HG03060 (cell line): ENCODE measurements around the gene STPG4.

ENCODE experiments used
- ATAC-seq: cut with Tn5 transposase; IDR thresholded peaks from one replicate; pipeline ENCODE4 v1.9.1; 2021; ENCODE audit warnings: low read depth, moderate number of reproducible peaks; ENCODE audit not compliant: unreplicated experiment

The STPG4 gene

DNA sequence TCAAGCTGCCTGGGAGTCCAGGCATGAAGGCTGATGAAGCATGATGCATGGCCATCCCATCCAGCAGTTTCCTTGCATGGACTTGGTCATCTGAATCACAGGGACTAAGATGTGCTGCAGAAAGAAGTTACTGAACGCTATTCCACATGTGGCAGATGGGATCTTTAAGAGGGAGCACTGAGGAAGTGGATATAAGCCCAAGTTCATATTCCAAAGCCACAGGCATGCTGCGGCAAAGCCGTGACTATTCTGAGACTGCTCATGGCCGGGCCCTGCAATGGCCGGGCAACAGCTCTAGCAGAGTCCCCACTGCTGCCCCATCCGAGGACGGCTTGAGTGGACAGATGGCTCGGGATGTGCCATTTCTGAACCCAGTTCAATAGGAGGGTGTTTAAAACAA, 61.5 kb downstream of the STPG4 start:
- no peak for ATAC-seq

DNA sequence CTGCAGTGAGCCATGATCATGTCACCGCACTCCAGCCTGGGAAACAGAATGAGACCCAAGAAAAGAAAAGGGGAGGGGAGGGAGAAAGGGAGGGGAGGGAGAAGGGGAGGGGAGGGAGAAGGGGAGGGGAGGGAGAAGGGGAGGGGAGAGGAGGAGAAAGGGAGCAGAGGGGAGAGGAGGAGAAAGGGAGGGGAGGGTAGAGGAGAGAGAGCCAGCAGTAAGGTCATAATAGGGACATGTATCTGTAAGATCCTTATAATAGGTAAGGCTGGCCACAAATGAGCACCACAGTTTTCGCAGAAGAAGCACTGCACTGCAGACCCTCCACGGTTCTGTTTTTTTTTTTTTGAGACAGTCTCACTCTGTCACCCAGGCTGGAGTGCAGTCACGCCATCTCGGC, 62.6 kb downstream of the STPG4 start:
- ATAC-seq = no peak

DNA sequence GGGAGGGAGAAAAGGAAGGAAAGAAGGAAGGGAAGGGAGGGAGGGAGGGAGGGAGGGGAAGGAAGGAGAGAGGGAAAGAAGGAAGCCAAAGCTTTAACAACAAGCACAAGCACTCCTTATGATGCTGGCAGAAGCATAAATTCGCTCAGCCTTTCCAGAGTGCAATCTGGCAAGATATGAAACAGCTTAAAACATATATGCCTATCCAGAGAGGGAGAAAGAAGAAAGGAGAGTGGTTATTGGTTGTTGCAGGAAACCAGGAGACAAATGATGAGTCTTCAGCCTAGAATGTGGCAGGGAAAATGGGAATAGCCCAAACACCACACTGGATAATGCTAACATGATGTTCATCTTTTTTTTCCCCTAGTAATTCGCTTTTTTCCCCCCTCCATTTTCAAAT, 64.0 kb downstream of the STPG4 start:
- ATAC-seq = no peak

DNA sequence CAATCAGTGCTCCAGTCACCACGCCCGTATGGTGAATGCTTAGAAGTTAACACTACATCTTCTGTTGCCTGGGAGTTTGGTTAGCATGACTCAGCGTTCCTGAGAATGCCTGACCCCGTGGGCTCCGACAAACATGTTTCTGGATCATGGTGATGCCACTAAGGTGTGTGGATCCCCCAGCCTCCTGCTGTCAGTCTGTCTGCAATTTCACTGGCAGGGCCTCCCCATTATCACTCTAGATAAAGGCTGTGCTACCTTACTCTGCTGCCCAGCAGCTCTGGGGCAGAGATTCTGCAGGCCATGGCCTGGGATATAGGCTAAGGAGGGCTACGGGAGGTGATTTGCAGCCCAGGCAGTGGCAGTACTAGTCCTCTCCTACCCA, 66.0 kb downstream of the STPG4 start:
- ATAC-seq = no peak

DNA sequence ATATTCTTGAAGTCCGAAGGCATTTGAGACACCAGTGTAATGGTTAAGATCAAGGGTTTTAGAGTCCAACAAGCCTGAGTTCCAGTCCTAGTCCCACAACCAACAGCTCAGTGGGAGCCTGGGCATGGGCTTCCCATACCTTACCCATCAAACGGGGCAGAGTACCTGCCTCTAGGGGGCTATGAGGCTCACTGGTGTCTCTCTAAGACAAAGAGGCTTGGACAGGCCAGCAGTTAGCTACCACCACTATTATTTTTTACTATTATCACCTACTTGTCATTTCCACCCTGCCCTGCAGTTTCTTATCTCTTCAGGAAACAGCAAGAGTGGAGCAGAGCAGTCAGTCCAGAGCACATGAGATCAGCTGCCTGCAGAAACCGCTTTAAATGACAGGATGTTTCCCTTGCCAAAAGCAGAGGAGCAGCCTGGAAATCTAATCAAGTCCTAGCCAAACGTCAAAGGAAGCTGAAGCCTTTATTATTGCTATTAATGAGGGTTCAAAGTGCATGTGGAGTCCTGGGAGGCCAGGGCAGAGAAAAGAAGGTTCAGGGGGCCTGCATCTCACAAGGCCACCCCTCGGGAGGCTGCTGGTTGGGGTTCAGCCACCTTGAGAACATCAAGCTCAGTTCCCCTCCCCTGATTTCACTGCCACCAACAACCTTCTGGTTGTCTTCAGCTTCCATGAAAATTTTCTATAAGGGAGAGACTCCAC, 66.6 kb downstream of the STPG4 start:
- ATAC-seq = no peak

DNA sequence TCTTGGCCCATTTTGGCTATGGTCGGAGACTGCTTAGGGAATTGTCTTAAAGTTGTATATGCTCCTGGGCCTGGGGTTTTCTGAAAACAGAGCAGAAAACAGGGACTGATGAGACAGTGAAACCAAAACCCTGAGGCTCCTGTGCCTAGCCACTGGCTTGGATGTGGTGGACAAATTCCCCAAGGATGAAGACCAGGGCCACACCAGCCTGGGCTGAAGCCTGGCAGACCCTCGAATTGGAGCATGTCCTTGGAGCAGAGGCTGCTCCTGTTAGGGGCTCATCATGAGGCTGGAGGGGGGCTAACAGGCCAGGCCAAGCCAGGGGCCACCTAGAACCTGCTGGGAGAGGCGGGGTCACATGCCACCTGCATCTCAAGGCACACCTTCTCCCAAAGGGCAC, 68.1 kb downstream of the STPG4 start:
- ATAC-seq = no peak

DNA sequence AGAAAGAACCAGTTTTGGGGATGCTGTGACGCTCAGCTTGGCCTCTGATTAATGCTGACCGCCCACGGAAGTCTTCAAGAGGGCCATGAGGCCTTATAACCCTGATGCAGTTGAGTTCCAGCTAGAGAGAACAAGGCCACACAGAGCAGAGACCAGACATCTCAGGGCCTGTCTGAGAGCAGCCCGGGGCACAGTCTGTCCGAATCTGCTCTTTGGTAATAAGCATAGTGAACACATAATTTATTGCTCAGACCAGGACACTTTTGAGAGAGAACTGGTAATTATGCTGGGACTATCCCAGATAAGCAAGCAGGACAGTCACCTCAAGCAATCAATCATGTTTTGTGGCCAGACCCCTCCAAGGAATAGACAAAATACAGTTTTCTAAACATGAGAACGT, 68.5 kb downstream of the STPG4 start:
- ATAC-seq = no peak

DNA sequence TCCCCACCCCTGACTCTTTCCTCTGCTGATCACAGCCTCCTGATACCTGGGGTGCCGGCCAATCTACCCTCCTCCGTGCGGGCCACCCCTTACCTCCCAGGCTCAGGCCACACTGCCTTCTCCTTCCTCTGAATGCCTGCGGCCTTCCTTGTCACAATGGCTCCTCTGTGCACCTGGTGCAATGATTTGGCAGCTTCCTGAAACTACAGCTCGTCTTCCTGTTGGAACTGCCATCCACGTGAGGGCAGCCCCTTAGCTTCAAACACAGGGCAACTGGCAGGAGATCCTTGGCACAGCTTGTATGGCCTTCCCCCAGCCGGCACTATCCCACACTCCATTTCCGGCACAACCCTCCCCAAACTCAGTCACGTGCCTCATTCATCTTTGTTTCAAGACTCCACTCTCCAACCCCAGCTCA, 69.0 kb downstream of the STPG4 start:
- no peak for ATAC-seq

DNA sequence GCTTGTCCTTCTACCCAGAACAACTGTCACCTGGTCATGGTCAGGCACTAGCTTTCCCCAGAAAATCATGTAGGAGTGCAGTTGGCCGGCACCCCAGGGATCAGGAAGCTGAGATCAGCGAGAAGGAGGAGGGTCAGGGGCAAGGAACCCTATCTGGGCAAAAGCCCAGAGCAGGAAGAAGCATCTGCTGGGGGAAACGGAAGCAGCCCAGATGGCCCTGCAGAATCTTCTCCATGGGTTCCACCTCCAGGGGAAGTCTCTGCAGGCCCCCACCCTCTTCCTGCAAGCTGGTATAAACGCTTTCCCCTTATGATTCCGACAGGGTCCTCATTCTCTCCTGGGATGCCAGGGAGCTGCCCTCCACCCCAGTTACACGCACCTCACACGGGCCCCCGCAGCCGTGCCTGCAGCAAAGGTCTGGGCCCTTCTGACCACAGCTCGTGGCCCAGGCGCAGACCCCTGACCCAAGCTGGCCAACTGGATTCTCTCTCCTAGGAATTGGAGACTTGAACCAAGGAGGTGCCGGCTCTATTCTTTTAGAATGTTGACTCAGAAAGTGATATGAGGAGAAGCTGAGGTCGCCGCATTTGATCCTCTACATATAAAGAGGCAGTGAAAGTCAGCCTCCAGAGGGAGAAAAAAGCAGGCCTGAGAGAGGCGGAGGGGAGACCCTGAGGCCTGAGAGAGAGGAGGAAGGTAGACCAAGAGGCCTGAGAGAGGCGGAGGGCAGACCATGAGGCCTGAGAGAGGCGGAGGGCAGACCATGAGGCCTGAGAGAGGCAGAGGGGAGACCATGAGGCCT, 71.0 kb downstream of the STPG4 start:
- ATAC-seq = no peak

DNA sequence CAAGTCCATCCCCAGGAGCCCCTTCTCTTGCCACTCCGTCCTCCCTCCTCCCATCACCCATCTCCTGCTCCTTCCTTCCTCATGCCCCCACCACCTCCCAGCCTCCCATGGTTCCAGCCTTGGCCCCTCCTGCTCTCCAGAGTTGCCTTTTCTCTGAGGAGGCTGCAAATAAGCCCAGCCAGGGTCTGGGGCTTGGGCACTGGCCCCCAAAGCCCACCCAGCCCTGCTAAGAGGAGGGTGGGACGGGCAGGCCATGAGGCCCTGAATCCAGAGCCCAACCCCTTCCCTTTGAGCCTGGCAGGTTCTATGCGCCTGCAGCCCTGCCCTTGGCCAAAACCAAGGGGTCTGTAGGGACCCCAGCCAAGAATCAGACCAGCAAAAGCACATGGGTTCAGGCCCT, 71.6 kb downstream of the STPG4 start:
- ATAC-seq = no peak

DNA sequence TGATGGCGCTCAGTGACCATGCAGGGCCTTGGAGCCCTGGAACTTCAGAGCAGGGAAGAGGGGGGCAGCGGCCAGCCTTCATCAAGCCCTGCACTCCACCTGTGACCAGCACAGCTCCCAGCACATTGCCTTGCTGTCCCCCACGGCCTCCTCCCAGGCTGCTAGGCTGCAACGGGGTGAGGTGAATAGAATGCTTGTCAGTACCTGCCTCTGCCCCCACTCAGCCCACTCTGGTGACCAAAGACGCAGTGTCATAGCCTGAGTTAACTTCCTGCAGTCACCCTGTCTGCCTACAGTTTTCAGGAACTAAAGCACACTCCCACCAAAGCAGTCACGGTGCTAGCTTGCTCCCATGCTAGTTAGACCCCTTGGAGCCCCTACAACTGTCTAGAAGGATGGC, 72.1 kb downstream of the STPG4 start:
- no peak for ATAC-seq

DNA sequence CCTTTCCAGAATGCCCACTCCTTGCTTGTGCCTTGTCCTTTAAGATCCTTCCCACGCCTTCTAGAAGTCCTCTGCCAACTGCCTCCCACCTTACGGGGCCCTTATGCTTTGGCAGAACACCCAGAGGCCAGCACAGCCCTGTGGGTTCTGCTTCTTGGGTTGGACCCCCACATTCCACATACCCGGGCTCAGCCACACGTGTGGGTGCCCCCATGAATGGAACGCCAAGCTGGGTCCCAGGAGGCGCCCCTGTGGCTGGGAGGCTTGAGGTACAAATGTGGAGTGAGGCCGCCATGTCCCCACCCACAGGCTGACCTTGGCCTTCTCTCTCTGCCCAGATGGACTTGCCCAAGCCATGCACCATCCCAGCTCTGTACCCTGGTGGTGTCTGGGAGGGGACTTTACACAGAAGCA, 74.2 kb downstream of the STPG4 start:
- ATAC-seq = no peak

DNA sequence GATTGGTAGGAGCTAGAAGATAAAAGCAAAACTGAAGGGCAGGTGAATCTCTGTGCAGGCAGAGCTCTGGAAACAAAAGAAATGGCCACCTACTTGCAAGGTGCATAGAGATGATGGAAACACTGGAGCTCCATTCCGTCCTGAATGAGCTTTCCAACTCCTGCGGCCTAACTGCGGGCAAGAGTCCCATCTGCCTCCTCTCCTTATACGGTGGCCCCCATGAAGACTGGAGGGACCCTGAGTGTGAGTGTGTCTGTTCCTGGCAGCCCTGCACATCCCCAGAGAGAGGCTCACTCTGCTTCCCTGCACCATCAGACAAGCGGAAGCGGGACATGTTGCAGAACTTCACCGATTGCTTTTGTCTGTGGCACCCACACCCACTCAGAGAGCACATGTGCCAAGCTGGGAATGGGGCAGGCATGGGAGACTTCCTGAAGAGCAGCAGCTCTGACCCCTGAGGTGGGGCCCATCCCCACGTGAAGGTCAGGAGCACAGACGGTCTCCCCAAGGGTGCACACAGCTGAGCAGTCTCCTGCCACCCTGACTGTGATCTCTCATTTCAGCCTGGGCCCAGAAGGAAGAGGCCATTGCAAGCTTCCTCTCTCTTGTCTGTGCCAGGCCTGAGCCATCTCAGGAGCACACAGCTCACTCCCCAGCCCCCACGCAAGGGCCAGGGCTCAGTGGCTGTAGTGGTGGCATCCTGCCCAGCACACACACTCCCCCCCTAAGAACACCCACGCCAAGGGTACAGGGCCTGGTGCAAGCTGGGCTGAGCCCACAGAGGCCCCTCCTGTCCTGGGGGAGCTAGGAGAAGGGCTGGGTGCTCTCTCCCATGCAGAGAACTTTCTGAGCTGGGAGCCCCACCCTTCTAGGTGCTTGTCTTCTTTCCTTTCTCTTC, 75.3 kb downstream of the STPG4 start:
- no peak for ATAC-seq

DNA sequence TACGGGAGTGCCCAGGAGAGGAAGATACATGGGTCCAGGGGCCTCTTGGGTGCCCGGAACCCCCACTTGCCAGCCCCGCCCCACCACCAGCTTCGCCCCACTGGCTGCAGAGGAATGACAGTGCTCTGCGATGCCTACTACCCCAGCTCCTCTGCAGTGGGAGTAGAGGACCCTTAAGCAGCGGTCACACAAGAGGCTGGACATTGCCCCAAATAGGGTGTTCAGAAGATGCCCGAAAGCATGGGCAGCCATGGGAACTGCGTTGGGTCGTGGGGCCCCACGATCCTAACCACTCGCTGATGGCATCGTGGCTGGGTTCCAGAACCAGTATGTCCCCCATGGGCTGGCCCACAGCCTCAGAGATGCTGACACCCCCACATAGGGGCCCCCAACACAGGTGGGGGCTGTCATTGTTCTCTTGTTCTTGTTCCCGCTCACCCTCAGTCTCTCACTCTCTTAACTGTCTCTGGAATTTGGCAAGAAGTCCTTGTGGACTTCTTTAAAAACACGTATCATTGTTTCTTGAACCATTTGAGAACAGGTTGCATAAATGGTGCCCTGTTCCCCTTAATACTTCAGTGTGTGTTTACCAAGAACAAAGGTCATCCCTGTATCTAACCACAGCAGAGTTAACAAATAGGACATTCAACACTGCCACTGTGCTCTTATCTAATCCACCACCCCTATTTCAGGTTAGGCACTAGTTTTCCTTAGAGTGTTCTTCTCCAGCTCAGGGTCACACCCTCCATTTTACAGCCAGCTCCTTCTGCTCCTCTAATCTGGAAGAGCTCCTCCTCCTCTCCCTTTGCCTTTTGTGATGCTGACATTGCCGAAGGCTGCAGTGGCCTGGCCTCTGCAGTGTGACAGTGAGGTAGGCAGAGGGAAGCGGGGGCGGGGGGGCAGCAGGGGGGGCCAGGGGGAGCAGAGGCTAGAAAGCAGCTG, 76.3 kb downstream of the STPG4 start:
- ATAC-seq = no peak

DNA sequence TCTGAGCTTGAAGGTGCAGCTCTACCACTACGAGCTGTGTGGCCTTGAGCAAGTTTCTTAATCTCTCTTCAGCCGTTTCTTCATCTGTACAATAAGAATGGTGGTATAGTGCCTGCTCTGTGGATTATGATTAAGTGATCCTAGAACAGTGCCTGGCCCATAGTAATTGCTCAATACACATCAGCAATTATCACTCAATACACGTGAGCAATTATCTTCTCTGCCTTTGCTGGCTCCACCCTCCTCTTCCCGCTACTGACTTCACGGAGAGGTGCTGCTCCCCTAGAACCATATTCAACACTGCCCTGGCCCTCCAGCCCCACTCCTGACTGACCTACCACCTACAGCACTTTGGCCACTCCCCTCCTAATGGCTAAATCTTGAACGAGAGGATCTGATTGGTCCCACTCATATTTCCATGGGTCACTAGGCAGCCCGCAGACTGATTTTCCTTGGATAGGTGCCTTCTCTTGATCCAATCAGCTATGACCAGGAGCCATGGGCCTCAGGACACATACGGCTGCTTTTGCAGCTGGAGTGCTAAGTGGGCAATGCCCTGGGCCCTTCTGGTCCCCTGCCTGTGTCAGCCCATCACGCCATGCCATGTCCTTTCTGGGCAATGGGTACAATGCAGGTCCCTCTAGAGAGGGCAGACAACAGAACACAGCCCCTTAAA, 77.5 kb downstream of the STPG4 start:
- no peak for ATAC-seq

DNA sequence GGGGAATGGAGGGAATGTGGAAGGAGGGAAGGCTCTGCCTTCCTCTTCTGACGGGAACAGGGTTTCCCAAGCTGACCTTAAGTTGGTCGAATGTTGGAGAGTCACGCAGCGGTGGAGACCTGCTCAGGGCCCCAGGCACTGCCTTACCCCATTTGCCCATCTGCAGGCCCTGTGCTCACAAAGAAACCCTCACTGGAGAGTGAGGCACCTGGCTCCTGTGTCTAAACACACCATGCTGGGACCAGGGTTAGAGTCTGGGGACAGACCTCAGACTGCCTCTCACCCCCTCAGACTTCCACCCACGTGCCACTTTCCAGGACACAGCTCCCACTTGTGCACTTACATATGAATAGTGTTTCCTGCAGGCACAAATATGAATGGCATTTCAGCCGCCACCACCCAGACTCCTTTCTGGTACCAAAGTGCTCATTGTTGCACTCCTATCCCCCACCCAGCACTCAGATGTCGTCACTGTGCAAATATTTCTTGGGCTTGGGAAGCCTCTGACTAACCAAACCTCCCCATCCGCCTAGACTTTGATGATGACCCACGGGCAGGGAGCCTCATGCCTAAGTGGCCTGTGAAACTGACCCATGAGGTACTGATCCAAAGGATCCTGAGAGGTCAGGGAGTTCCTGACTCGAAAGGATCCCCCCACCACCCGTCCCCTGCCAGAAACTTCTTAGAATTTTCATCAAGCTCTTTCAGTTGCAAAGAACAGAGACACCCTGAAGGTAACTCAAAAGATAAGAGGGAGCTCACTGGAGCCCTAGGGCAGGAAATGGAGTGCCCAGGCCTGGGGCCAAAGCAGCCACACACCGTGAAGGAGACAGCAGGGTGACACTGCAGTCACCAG, 78.3 kb downstream of the STPG4 start:
- ATAC-seq = no peak

DNA sequence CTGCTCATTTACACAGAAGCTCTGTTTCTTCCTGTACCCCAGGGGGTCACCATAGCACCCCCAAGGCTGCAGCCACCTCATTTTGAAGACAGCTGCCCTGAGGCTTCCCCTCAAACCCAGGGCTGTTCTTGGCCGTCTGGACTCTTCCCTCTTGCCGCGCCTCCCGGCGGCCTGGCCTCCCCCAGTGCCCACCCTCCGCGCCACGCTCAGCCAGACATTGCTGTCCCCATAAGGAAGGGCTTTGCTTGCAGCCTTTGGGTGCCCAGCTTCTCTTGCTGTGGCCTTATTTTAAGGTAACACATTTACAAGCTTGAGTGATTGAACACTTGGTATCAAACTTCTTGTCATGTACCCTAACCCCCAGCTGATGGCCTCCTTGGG, 79.0 kb downstream of the STPG4 start:
- no peak for ATAC-seq

DNA sequence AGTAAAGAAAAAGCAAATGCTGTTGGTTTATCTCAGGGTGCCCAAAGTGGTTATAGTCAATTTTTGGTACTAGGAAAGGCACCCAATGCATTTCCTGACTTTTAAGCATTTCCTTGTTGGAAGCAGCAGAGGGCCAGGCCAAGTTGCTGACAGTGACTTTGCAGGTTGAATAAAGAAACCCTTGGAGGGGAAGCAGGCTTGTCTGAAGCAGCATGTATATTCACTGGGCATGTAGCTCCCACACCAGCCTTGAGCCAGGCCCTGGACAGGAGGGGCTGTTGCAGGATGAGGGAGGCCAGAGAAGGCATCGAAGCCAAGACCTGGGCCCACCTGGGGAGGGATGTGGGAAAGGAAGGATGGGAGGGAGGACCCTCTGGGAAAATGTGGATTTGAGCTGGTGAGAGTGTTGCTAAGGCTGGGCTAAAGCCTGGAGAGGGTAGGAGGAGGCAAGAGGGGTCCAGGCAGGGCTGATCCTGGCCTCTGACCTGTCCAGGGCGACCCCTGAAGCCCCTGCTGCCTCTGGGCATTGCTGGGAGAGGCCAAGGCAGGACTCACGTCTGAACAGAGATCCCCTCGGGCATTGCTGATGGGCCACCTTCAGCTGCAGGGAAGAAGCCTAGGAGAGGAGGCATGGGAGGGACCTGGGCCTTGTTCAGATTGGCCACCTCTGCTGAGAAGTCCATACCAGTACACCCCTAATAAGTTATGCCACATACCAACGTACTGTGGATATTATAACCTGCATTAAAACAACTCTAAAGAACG, 79.6 kb downstream of the STPG4 start:
- ATAC-seq = no peak
